ENCODE results near the gene THRAP3.

DNA sequence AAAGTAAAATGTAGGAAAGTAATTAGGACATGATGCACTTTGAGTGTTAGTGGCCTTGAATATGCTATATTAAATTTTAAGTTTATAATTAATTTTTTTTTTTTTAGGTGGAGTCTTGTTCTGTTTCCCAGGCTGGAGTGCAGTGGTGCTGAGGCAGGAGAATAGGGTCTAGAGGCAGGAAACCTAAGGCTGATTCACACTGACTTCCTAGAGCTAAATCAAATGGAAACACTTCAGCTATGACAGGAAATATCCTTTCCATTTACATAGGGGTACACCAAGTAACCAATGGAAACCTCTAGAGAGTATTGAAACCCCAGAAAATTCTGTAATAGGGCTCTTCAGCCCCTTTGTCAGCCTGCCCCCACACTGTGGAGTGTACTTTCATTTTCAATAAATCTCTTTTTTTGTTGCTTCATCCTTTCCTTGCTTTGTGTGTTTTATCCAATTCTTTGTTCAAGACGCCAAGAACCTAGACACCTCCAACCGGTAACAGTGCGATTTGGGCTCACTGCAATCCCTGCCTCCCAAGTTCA lies 17.9 kb upstream of the THRAP3 start:
- TF ChIP-seq MYC (IDR thresholded peaks at IDR 0.05; ENCODE audit: low read depth, low read length) (no peak), POLR2A (IDR thresholded peaks at IDR 0.05; ENCODE audit: low read depth, low read length) (no peak)
